Measurements from ENCODE around the gene CD320. TPM values are rescaled to one million over a fixed set of nuclear protein-coding genes. Genes with fewer than 3 reads are reported as not detected.

Gene CD320
- total and polyA plus RNA-seq, 3 donors from 2014 or later: 61.2 to 88.3 (median 65.8) TPM

DNA sequence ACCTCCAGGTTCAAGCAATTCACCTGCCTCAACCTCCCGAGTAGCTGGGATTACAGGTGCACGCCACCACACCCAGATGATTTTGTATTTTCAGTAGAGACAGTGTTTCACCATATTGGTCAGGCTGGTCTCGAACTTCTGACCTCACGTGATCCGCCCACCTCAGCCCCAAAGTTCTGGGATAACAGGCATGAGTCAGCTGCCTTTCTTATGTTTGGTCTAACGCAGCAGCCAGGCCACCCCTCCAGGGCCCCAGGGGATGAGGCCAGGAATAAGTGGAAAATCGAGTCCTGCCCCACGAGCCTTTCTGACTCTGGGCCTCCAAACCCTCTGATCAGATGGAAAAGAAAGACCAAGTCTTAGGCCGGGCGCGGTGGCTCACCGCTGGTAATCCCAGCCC lies 54.5 kb downstream of the CD320 start:
- intact Hi-C loops (cut with DNase I; ENCODE audit: low total_unique reads): loop anchor here (5.0 to 10.0 kb wide), 2 partner anchors 96 to 309 kb away; partner anchors contain the start of gene TIMM44
- no peaks in the 10 kb centered on the region for H3K36me3 ChIP-seq (ENCODE audit: low read depth, missing control alignments)

DNA sequence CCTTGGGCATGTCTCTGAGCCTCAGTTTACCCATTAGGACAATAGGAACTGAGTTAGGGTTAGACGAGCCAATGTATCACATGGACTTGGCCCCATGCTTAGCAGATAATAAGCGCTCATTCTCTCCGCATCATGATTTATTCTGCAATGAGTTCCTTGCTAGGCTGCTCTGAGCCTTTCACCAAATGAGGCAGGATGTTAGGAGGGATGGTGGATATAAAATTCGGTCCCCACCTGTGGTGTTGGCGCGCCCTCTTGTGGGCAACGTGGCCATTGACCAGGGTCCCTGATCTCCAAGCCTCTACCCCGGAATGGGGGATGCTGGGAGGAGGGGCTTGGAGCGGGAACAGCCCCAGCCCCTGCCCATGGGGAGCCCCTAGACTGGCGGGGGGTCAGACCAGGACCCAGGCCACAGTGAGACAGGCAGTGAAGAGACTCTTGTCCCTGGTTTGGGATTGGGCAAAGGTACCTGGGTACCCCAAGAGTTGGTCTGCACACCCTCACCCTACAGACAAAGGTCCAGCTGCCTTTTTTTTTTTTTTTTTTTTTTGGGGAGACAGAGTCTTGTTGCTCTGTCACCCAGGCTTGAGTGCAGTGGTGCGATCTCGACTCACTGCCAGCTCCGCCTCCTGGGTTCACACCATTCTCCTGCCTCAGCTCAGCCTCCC lies 55.1 kb downstream of the CD320 start:
- Histone ChIP-seq H3K4me1 (peaks cover 13% of the 10 kb centered on the region), H3K9me3 (no peaks in the 10 kb centered on the region), H3K27ac (no peak overlapping the region), H3K27me3 (no peaks in the 10 kb centered on the region), H3K36me3 (ENCODE audit: low read depth, missing control alignments) (no peaks in the 10 kb centered on the region), H3K4me3 (no peak overlapping the region)
- intact Hi-C loops (cut with DNase I; ENCODE audit: low total_unique reads): loop anchor here (5.0 to 10.0 kb wide), 2 partner anchors 96 to 308 kb away; partner anchors contain the start of gene TIMM44
- 29 to 57% methylated on average over 10 to 13 of the region's 13 CpGs for WGBS, 2 donors
- peak; percentile 80 for DNase-seq
- no peak for TF ChIP-seq POLR2A (IDR thresholded peaks at IDR 0.05)
- TF ChIP-seq, protein P1, sequence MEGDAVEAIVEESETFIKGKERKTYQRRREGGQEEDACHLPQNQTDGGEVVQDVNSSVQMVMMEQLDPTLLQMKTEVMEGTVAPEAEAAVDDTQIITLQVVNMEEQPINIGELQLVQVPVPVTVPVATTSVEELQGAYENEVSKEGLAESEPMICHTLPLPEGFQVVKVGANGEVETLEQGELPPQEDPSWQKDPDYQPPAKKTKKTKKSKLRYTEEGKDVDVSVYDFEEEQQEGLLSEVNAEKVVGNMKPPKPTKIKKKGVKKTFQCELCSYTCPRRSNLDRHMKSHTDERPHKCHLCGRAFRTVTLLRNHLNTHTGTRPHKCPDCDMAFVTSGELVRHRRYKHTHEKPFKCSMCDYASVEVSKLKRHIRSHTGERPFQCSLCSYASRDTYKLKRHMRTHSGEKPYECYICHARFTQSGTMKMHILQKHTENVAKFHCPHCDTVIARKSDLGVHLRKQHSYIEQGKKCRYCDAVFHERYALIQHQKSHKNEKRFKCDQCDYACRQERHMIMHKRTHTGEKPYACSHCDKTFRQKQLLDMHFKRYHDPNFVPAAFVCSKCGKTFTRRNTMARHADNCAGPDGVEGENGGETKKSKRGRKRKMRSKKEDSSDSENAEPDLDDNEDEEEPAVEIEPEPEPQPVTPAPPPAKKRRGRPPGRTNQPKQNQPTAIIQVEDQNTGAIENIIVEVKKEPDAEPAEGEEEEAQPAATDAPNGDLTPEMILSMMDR (IDR thresholded peaks at IDR 0.05): peak; percentile 83 to 89 (median 85)

More for the DNA sequence above, 54.5 kb downstream of the CD320 start:
- H3K4me1 ChIP-seq: peaks cover 13% of the 10 kb centered on the region
- no peak overlapping the region for H3K4me3 ChIP-seq
- no peaks in the 10 kb centered on the region for H3K27me3 ChIP-seq
- DNase-seq: no peak
- no peak overlapping the region for H3K27ac ChIP-seq
- TF ChIP-seq POLR2A (IDR thresholded peaks at IDR 0.05): no peak
- TF ChIP-seq, protein P1 (IDR thresholded peaks at IDR 0.05): no peak
- 81 to 85% methylated on average over 10 to 12 of the region's 12 CpGs for WGBS, 2 donors
- H3K9me3 ChIP-seq: no peaks in the 10 kb centered on the region

Other genes starting within 250 kb of the CD320 start
- 10 to 100 TPM in 1 of 2 donors, 1 to 10 TPM in 1; 2.3 to 17.8 TPM for gene FBN3, start 158.8 kb downstream of the CD320 start, total RNA-seq
- gene FBN3, start 158.8 kb downstream of the CD320 start, polyA plus RNA-seq (ENCODE audit: insufficient read depth, low read depth, low replicate concordance): 0.62 TPM
- gene CERS4, start 99.0 kb downstream of the CD320 start, total RNA-seq: 100 to 1,000 TPM in 1 of 2 donors, 10 to 100 TPM in 1; 68.6 to 105 TPM
- 35.2 TPM for gene CERS4, start 99.0 kb downstream of the CD320 start, polyA plus RNA-seq (ENCODE audit: insufficient read depth, low read depth, low replicate concordance)
- 10 to 100 TPM; 38.2 to 50.5 TPM for gene NDUFA7, start 13.0 kb upstream of the CD320 start, total RNA-seq
- gene NDUFA7, start 13.0 kb upstream of the CD320 start, polyA plus RNA-seq (ENCODE audit: insufficient read depth, low read depth, low replicate concordance): 91.2 TPM
- 100 to 1,000 TPM; 221 to 398 TPM for gene RPS28, start 13.1 kb upstream of the CD320 start, total RNA-seq
- 505 TPM for gene RPS28, start 13.1 kb upstream of the CD320 start, polyA plus RNA-seq (ENCODE audit: insufficient read depth, low read depth, low replicate concordance)
- 10 to 100 TPM in 1 of 2 donors, 1 to 10 TPM in 1; 7.1 to 13.2 TPM for gene KANK3, start 34.9 kb upstream of the CD320 start, total RNA-seq
- 4.1 TPM for gene KANK3, start 34.9 kb upstream of the CD320 start, polyA plus RNA-seq (ENCODE audit: insufficient read depth, low read depth, low replicate concordance)
- gene ANGPTL4, start 55.8 kb upstream of the CD320 start, total RNA-seq: 10 to 100 TPM; 10.2 to 18.5 TPM
- gene ANGPTL4, start 55.8 kb upstream of the CD320 start, polyA plus RNA-seq (ENCODE audit: insufficient read depth, low read depth, low replicate concordance): 10.0 TPM
- 10 to 100 TPM; 84.4 to 95.2 TPM for gene RAB11B, start 82.0 kb upstream of the CD320 start, total RNA-seq
- 126 TPM for gene RAB11B, start 82.0 kb upstream of the CD320 start, polyA plus RNA-seq (ENCODE audit: insufficient read depth, low read depth, low replicate concordance)
- gene MARCHF2, start 104.9 kb upstream of the CD320 start, total RNA-seq: 10 to 100 TPM; 62.6 to 84.5 TPM
- gene MARCHF2, start 104.9 kb upstream of the CD320 start, polyA plus RNA-seq (ENCODE audit: insufficient read depth, low read depth, low replicate concordance): 35.3 TPM
- 100 to 1,000 TPM; 164 to 177 TPM for gene HNRNPM, start 136.6 kb upstream of the CD320 start, total RNA-seq
- gene HNRNPM, start 136.6 kb upstream of the CD320 start, polyA plus RNA-seq (ENCODE audit: insufficient read depth, low read depth, low replicate concordance): 198 TPM
- 1 to 10 TPM; 1.7 to 2.1 TPM for gene PRAM1, start 194.3 kb upstream of the CD320 start, total RNA-seq
- gene PRAM1, start 194.3 kb upstream of the CD320 start, polyA plus RNA-seq (ENCODE audit: insufficient read depth, low read depth, low replicate concordance): 2.8 TPM
- gene ZNF414, start 205.8 kb upstream of the CD320 start, total RNA-seq: 10 to 100 TPM; 35.8 to 46.8 TPM
- gene ZNF414, start 205.8 kb upstream of the CD320 start, polyA plus RNA-seq (ENCODE audit: insufficient read depth, low read depth, low replicate concordance): 33.9 TPM